ENCODE results near the gene ANKRD1. TPM values are rescaled to one million over a fixed set of nuclear protein-coding genes. Genes with fewer than 3 reads are reported as not detected.

Gene ANKRD1
- total RNA-seq, 2 donors from 2014 or later: 0.52 to 4.3 TPM

- H3K4me1 ChIP-seq: no peaks in the 10 kb centered on the region
- H3K27ac ChIP-seq: no peak overlapping the region
- H3K36me3 ChIP-seq (replicated peaks in 1 of 2; ENCODE audit: insufficient read depth in 1 of 2, low read depth in 2 of 2): no peaks in the 10 kb centered on the region
- no peak overlapping the region for H3K4me3 ChIP-seq
- no peak for ATAC-seq
- no peaks in the 10 kb centered on the region for H3K27me3 ChIP-seq
- DNase-seq: no peak
- TF ChIP-seq POLR2A (IDR thresholded peaks at IDR 0.05): no peak
- TF ChIP-seq CTCF (IDR thresholded peaks at IDR 0.05): no peak
- intact Hi-C loops (cut with DNase I): no loop called here
- H3K9me3 ChIP-seq: no peaks in the 10 kb centered on the region
These were observed 39.5 kb upstream of the ANKRD1 start for GRCh38 chr10:90960355-90960814.

- H3K4me1 ChIP-seq: no peaks in the 10 kb centered on the region
- DNase-seq (no peak), ATAC-seq (no peak)
- H3K9me3 ChIP-seq: no peaks in the 10 kb centered on the region
- TF ChIP-seq CTCF (IDR thresholded peaks at IDR 0.05): no peak
- no peak for TF ChIP-seq POLR2A (IDR thresholded peaks at IDR 0.05)
- H3K36me3 ChIP-seq (replicated peaks in 1 of 2; ENCODE audit: insufficient read depth in 1 of 2, low read depth in 2 of 2): no peaks in the 10 kb centered on the region
- intact Hi-C loops (cut with DNase I): no loop called here
- H3K27me3 ChIP-seq: no peaks in the 10 kb centered on the region
- no peak overlapping the region for H3K27ac ChIP-seq
- 65 to 77% methylated on average over 1 of the region's 1 CpG for WGBS, 2 donors
- no peak overlapping the region for H3K4me3 ChIP-seq
These were observed 38.9 kb upstream of the ANKRD1 start for GRCh38 chr10:90959826-90960225.

GRCh38 chr10:90958781-90959180 is 37.9 kb upstream of the ANKRD1 start:
- Histone ChIP-seq H3K4me3 (no peak overlapping the region), H3K4me1 (no peaks in the 10 kb centered on the region), H3K9me3 (no peaks in the 10 kb centered on the region), H3K27me3 (no peaks in the 10 kb centered on the region), H3K27ac (no peak overlapping the region), H3K36me3 (replicated peaks in 1 of 2; ENCODE audit: insufficient read depth in 1 of 2, low read depth in 2 of 2) (no peaks in the 10 kb centered on the region)
- no peak for ATAC-seq
- no peak for TF ChIP-seq CTCF (IDR thresholded peaks at IDR 0.05)
- no peak for TF ChIP-seq POLR2A (IDR thresholded peaks at IDR 0.05)
- intact Hi-C loops (cut with DNase I): no loop called here
- no peak for DNase-seq
- WGBS, 2 donors: 83 to 84% methylated on average over 6 of the region's 6 CpGs

- no peak for ATAC-seq
- TF ChIP-seq CTCF (IDR thresholded peaks at IDR 0.05) (no peak), POLR2A (IDR thresholded peaks at IDR 0.05) (no peak)
- Histone ChIP-seq H3K36me3 (replicated peaks in 1 of 2; ENCODE audit: insufficient read depth in 1 of 2, low read depth in 2 of 2) (no peaks in the 10 kb centered on the region), H3K9me3 (no peaks in the 10 kb centered on the region), H3K4me1 (no peaks in the 10 kb centered on the region), H3K27ac (no peak overlapping the region), H3K27me3 (no peaks in the 10 kb centered on the region), H3K4me3 (no peak overlapping the region)
- intact Hi-C loops (cut with DNase I): no loop called here
- 82 to 83% methylated on average over 5 of the region's 5 CpGs for WGBS, 2 donors
- DNase-seq: no peak
These were observed 26.4 kb upstream of the ANKRD1 start for GRCh38 chr10:90947030-90947960.
